Thyroid gland (tissue), 4 donors: ENCODE data around the gene REN. TPM values are rescaled to one million over a fixed set of nuclear protein-coding genes. Genes with fewer than 3 reads are reported as not detected.

ENCODE experiments used
- DNase-seq, 2 donors: peaks; one replicate each; pipeline ENCODE4 v3.0.0-alpha.2; 2019
- H3K27ac ChIP-seq, 3 donors: fragments of 200-600 bp; sonication (generic); 1 replicate in 2 of 3; 2 replicates in 1 of 3; pipeline ENCODE4 v1.5.1; 2016 to 2019; ENCODE audit warnings: mild to moderate bottlenecking in 1 of 3, moderate library complexity in 1 of 3
- H3K27me3 ChIP-seq: fragments of 200-600 bp; sonication (generic); one replicate; pipeline ENCODE4 v1.5.1; 2019
- H3K36me3 ChIP-seq, 2 donors: fragments of 200-600 bp; sonication (generic); one replicate each; pipeline ENCODE4 v1.5.1; 2016 to 2019
- H3K4me1 ChIP-seq, 2 donors: fragments of 200-600 bp; sonication (generic); one replicate each; pipeline ENCODE4 v1.5.1; 2017 to 2019
- H3K4me3 ChIP-seq, 3 donors: fragments of 200-600 bp; sonication (generic); replicated peaks in 1 of 3; 1 replicate in 2 of 3; 2 replicates in 1 of 3; pipeline ENCODE4 v1.5.1; 2016; ENCODE audit warnings: mild to moderate bottlenecking in 1 of 3
- H3K9me3 ChIP-seq: fragments of 200-600 bp; sonication (generic); one replicate; pipeline ENCODE4 v1.5.1; 2017
- CTCF ChIP-seq, 6 experiments: fragments of 200-600 bp in 3 of 6; fragments of 450-650 bp in 3 of 6; sonication (generic) in 3 of 6; IDR thresholded peaks; one replicate each; pipeline ENCODE4 v1.5.1; 2016 to 2019; ENCODE audit warnings: antibody characterized with exemption in 6 of 6, mild to moderate bottlenecking in 2 of 6, inconsistent platforms in 1 of 6, moderate library complexity in 1 of 6
- POLR2A ChIP-seq, 2 donors: fragments of 450-650 bp; IDR thresholded peaks; one replicate each; pipeline ENCODE4 v1.6.1; 2017; ENCODE audit warnings: antibody characterized with exemption in 2 of 2, mild to moderate bottlenecking in 2 of 2, moderate library complexity in 1 of 2
- WGBS, 2 donors: methylation state at CpG; one replicate each; pipeline ENCODE4 v1.1.5; 2017; 5-methylcytosine and 5-hydroxymethylcytosine counted together
- intact Hi-C: fragments of 100-400 bp; cut with DNase I; formaldehyde crosslinking; loops from one replicate; pipeline ENCODE4 v1.15.1; 2023
- total RNA-seq, 4 donors: library from RNA; depleted of rRNA; stranded (reverse); fragments of >200 nt; gene quantifications; one replicate each; pipeline ENCODE4 v1.2.3, GENCODE V29; 2016

REN gene
- total RNA-seq, 4 donors from 2014 or later, result not detected

GRCh38 chr1:204172404-204173029, 6.4 kb upstream of the REN start:
- H3K9me3 ChIP-seq, result no peaks in the 10 kb centered on the region
- no peaks in the 10 kb centered on the region for H3K27me3 ChIP-seq
- no peak overlapping the region for H3K27ac ChIP-seq
- TF ChIP-seq CTCF (IDR thresholded peaks at IDR 0.05) (no peak), POLR2A (IDR thresholded peaks at IDR 0.05) (no peak)
- DNase-seq, result no peak
- H3K4me3 ChIP-seq, result no peak overlapping the region
- no peaks in the 10 kb centered on the region for H3K36me3 ChIP-seq
- WGBS, 2 donors, result 87 to 94% methylated on average over 2 of the region's 2 CpGs
- no peaks in the 10 kb centered on the region for H3K4me1 ChIP-seq
- intact Hi-C loops, result no loop called here

GRCh38 chr1:204171751-204172178, 5.6 kb upstream of the REN start:
- Histone ChIP-seq H3K36me3 (no peaks in the 10 kb centered on the region), H3K9me3 (no peaks in the 10 kb centered on the region), H3K27me3 (no peaks in the 10 kb centered on the region), H3K27ac (no peak overlapping the region), H3K4me3 (no peak overlapping the region), H3K4me1 (no peaks in the 10 kb centered on the region)
- WGBS, 2 donors, result 55 to 57% methylated on average over 4 of the region's 4 CpGs
- DNase-seq, result no peak
- intact Hi-C loops, result no loop called here
- TF ChIP-seq CTCF (IDR thresholded peaks at IDR 0.05), result no peak
- no peak for TF ChIP-seq POLR2A (IDR thresholded peaks at IDR 0.05)

- H3K27me3 ChIP-seq, result no peaks in the 10 kb centered on the region
- H3K9me3 ChIP-seq, result no peaks in the 10 kb centered on the region
- WGBS, 2 donors, result 89 to 93% methylated on average over 3 of the region's 3 CpGs
- H3K27ac ChIP-seq, result no peak overlapping the region
- H3K36me3 ChIP-seq, result no peaks in the 10 kb centered on the region
- no peak overlapping the region for H3K4me3 ChIP-seq
- no peak for DNase-seq
- intact Hi-C loops, result no loop called here
- no peaks in the 10 kb centered on the region for H3K4me1 ChIP-seq
- TF ChIP-seq POLR2A (IDR thresholded peaks at IDR 0.05), result no peak
- TF ChIP-seq CTCF (IDR thresholded peaks at IDR 0.05), result no peak
Observed at GRCh38 chr1:204170494-204171155, 4.5 kb upstream of the REN start.

- Histone ChIP-seq H3K27me3 (no peaks in the 10 kb centered on the region), H3K27ac (no peak overlapping the region), H3K4me3 (no peak overlapping the region), H3K4me1 (no peaks in the 10 kb centered on the region), H3K36me3 (no peaks in the 10 kb centered on the region), H3K9me3 (no peaks in the 10 kb centered on the region)
- 83 to 92% methylated on average over 4 of the region's 4 CpGs for WGBS, 2 donors
- no peak for TF ChIP-seq CTCF (IDR thresholded peaks at IDR 0.05)
- TF ChIP-seq POLR2A (IDR thresholded peaks at IDR 0.05), result no peak
- intact Hi-C loops, result no loop called here
- no peak for DNase-seq
Observed at GRCh38 chr1:204169858-204170257, 3.7 kb upstream of the REN start.

GRCh38 chr1:204167730-204168129, 1.6 kb upstream of the REN start:
- intact Hi-C loops, result no loop called here
- Histone ChIP-seq H3K27ac (no peak overlapping the region), H3K4me3 (no peak overlapping the region), H3K27me3 (no peaks in the 10 kb centered on the region), H3K4me1 (no peaks in the 10 kb centered on the region), H3K36me3 (no peaks in the 10 kb centered on the region), H3K9me3 (no peaks in the 10 kb centered on the region)
- 80 to 94% methylated on average over 5 of the region's 5 CpGs for WGBS, 2 donors
- DNase-seq, result no peak
- TF ChIP-seq CTCF (IDR thresholded peaks at IDR 0.05), result no peak
